Chondrocyte (in vitro differentiated cells): Measurements from ENCODE around the gene USP27X. TPM values are rescaled to one million over a fixed set of nuclear protein-coding genes. Genes with fewer than 3 reads are reported as not detected.

Source experiments
- DNase-seq: peaks from one replicate; pipeline ENCODE4 v3.0.0; 2021; ENCODE audit warnings: mixed read lengths, low spot score
- H3K27ac Mint-ChIP-seq: one replicate; pipeline ENCODE4 v1.8.0; 2021; ENCODE audit warnings: mild to moderate bottlenecking, moderate library complexity, mixed read lengths; ENCODE audit not compliant: unreplicated experiment
- H3K27me3 Mint-ChIP-seq: 2 replicates; pipeline ENCODE4 v1.8.0; 2021; ENCODE audit warnings: low read depth, mixed read lengths
- H3K36me3 Mint-ChIP-seq: 2 replicates; pipeline ENCODE4 v1.8.0; 2021; ENCODE audit warnings: low read depth, mixed read lengths
- H3K4me1 Mint-ChIP-seq: 2 replicates; pipeline ENCODE4 v1.8.0; 2021; ENCODE audit warnings: low read depth, mild to moderate bottlenecking, mixed read lengths
- H3K4me3 Mint-ChIP-seq: one replicate; pipeline ENCODE4 v1.8.0; 2021; ENCODE audit warnings: mild to moderate bottlenecking, moderate library complexity, mixed read lengths; ENCODE audit not compliant: unreplicated experiment
- H3K9me3 Mint-ChIP-seq: 2 replicates; pipeline ENCODE4 v1.8.0; 2021; ENCODE audit warnings: low read depth, mixed read lengths
- total RNA-seq: library from RNA; stranded (reverse); gene quantifications from 3 replicates; pipeline ENCODE4 v1.2.1, GENCODE V29; 2021
- TF ChIP-seq, protein P1 (sequence below): fragments of 200-600 bp; sonication (generic); IDR thresholded peaks from 2 replicates; pipeline ENCODE4 v1.5.0; 2021; ENCODE audit warnings: antibody characterized with exemption, mild to moderate bottlenecking, moderate library complexity

Gene USP27X
- total RNA-seq, 1 donor from 2014 or later: 3.2 TPM

DNA sequence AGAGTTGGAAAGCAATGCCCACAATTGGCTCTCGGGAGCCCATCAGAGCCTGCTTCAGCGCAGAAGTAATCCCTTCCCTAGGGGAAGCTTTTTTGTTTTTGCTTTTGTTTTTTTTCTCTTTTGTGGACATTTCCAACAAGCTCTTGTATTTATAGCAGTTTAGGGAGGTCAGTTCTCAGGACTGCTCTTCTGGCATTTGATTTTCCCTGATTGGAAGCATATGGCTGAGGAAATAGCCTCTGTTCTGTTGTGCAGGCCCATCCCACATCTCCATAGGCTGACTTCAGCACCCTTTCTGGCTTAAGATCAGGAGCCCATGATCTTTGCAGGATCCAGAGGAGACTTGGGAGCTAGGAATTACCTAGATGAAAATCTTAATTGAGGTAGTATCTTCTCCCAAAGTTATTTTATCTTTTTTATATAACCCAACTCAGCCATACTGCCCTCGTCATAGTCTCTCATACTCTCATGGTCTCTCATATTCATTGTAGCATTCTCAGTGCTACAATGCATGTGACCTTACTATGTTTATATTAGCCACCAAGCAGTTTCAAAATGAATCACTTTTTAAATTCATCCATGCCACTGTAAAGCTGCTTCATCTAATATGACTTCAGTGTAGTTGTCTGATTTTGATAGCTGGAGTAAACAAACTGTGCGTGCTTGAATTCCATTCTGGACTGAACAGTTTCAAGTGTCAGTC lies 33.4 kb upstream of the USP27X start:
- H3K4me3 Mint-ChIP-seq: no peak overlapping the region
- DNase-seq: no peak
- no peak overlapping the region for H3K27ac Mint-ChIP-seq
- H3K9me3 Mint-ChIP-seq: no peaks in the 10 kb centered on the region
- no peaks in the 10 kb centered on the region for H3K4me1 Mint-ChIP-seq
- H3K27me3 Mint-ChIP-seq: peaks cover 3% of the 10 kb centered on the region
- no peaks in the 10 kb centered on the region for H3K36me3 Mint-ChIP-seq
- TF ChIP-seq, protein P1, sequence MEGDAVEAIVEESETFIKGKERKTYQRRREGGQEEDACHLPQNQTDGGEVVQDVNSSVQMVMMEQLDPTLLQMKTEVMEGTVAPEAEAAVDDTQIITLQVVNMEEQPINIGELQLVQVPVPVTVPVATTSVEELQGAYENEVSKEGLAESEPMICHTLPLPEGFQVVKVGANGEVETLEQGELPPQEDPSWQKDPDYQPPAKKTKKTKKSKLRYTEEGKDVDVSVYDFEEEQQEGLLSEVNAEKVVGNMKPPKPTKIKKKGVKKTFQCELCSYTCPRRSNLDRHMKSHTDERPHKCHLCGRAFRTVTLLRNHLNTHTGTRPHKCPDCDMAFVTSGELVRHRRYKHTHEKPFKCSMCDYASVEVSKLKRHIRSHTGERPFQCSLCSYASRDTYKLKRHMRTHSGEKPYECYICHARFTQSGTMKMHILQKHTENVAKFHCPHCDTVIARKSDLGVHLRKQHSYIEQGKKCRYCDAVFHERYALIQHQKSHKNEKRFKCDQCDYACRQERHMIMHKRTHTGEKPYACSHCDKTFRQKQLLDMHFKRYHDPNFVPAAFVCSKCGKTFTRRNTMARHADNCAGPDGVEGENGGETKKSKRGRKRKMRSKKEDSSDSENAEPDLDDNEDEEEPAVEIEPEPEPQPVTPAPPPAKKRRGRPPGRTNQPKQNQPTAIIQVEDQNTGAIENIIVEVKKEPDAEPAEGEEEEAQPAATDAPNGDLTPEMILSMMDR: no peak

DNA sequence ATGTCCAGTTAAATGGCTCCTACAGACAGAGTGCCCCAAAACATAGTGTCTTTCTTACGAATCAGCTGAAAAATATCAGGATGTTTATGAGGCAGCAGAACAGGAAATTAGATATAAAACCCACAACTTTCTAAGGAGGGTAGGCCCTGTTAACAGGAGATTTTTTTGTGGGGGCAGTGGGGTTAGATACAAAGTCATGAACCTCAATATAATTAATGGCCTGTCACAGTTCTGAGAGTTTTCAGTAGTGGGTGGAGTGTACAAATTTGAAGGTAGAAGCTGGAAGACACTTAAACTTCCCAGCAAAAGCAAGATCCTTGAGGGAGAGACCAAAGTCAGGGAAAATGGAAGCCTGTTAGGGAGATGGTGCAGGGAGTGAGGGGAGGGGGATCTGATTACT lies 32.8 kb upstream of the USP27X start:
- Mint-ChIP-seq H3K4me1 (no peaks in the 10 kb centered on the region), H3K27ac (no peak overlapping the region), H3K36me3 (no peaks in the 10 kb centered on the region), H3K9me3 (no peaks in the 10 kb centered on the region), H3K27me3 (peaks cover 3% of the 10 kb centered on the region), H3K4me3 (no peak overlapping the region)
- DNase-seq: no peak
- TF ChIP-seq, protein P1: no peak

DNA sequence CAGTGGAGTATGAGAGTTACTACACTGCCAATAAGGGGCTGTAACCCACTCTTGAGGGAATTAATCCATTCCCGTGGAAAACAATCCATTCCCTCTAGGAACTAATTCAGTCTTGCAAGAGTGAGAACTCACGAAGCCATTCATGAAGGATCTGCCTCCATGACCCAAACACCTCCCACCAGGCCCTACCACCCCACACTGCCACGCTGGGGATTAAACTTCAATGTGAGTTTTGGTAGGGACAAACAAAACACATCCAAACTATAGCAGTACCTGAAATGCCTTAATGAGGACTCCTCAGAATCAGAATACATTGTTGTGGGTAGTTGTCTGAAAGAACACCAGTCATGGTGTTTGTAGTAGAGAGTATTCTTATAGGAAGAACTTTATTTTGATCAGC lies 31.0 kb upstream of the USP27X start:
- peaks cover 3% of the 10 kb centered on the region for H3K27me3 Mint-ChIP-seq
- no peak overlapping the region for H3K4me3 Mint-ChIP-seq

DNA sequence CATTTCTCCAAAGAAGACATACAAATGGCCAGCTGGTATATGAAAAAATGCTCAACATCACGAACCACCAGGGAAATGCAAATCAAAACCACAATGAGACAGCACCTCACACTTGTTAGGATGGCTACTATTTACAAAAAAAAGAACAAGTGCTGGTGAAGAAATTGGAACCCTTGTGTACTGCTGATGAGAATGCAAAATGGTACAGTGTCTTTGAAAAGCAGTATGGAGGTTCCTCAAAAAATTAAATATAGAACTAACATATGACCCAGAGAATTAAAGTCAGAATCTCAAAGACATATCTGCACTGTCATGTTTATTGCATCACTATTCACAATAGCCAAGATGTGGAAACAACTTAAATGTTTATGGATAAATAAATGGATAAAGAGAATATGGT lies 29.3 kb upstream of the USP27X start:
- TF ChIP-seq, protein P1: no peak
- Mint-ChIP-seq H3K9me3 (peaks cover 4% of the 10 kb centered on the region), H3K4me3 (no peak overlapping the region), H3K27me3 (peaks cover 8% of the 10 kb centered on the region), H3K36me3 (no peaks in the 10 kb centered on the region), H3K4me1 (no peaks in the 10 kb centered on the region), H3K27ac (no peak overlapping the region)
- DNase-seq: no peak

More for the DNA sequence above, 31.0 kb upstream of the USP27X start:
- TF ChIP-seq, protein P1: no peak
- no peak for DNase-seq
- Mint-ChIP-seq H3K36me3 (no peaks in the 10 kb centered on the region), H3K4me1 (no peaks in the 10 kb centered on the region), H3K9me3 (no peaks in the 10 kb centered on the region), H3K27ac (no peak overlapping the region)

DNA sequence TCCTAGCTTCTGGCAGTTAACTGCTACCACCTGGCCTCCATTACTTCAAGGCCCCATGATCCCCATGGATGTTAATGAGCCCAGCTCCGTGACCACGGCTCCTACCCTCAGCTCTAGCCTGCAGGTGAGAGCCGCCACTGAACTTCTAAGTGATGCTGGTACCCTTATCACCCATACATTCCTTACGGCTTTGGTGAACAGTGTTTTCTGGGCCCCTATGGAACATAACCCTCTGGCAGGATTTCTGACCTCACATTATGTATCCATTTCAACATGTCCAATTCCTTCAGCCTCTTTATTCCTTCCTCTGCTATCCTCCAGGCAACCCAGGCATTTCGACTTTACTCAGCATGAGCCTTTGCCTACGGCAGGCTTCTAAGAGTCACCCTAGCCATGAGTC lies 25.6 kb upstream of the USP27X start:
- Mint-ChIP-seq H3K36me3 (no peaks in the 10 kb centered on the region), H3K4me1 (no peaks in the 10 kb centered on the region), H3K27me3 (peaks cover 8% of the 10 kb centered on the region), H3K4me3 (no peak overlapping the region), H3K9me3 (peaks cover 4% of the 10 kb centered on the region), H3K27ac (no peak overlapping the region)
- TF ChIP-seq, protein P1: no peak
- no peak for DNase-seq
